HG02943 (cell line): ENCODE measurements around the gene TLN1.

Source experiments
- ATAC-seq: cut with Tn5 transposase; IDR thresholded peaks from one replicate; pipeline ENCODE4 v1.9.1; 2021; ENCODE audit warnings: mild to moderate bottlenecking, low read depth, moderate library complexity; ENCODE audit not compliant: unreplicated experiment

Gene TLN1

GRCh38 chr9:35687306-35687705 is 44.7 kb downstream of the TLN1 start:
- ATAC-seq: no peak

GRCh38 chr9:35686222-35687203 is 45.5 kb downstream of the TLN1 start:
- no peak for ATAC-seq

- ATAC-seq: no peak
Measured at GRCh38 chr9:35685506-35685905, 46.5 kb downstream of the TLN1 start.

- no peak for ATAC-seq
Measured at GRCh38 chr9:35684921-35685320, 47.1 kb downstream of the TLN1 start.

GRCh38 chr9:35683323-35683722 is 48.7 kb downstream of the TLN1 start:
- no peak for ATAC-seq

GRCh38 chr9:35682520-35683315 is 49.3 kb downstream of the TLN1 start:
- no peak for ATAC-seq

- no peak for ATAC-seq
Measured at GRCh38 chr9:35682051-35682450, 49.9 kb downstream of the TLN1 start.

GRCh38 chr9:35681341-35682002 is 50.5 kb downstream of the TLN1 start:
- ATAC-seq: no peak

GRCh38 chr9:35680331-35681105 is 51.5 kb downstream of the TLN1 start:
- no peak for ATAC-seq

GRCh38 chr9:35679766-35680330 is 52.1 kb downstream of the TLN1 start:
- no peak for ATAC-seq

- no peak for ATAC-seq
Measured at GRCh38 chr9:35679091-35679490, 52.9 kb downstream of the TLN1 start.

- ATAC-seq: no peak
Measured at GRCh38 chr9:35675732-35676392, 56.1 kb downstream of the TLN1 start.

- ATAC-seq: no peak
Measured at GRCh38 chr9:35675204-35675603, 56.8 kb downstream of the TLN1 start.

GRCh38 chr9:35674025-35674361 is 58.0 kb downstream of the TLN1 start:
- ATAC-seq: no peak

GRCh38 chr9:35673132-35674024 is 58.6 kb downstream of the TLN1 start, which contains the start of gene CA9:
Gene CA9, plus strand, starts transcription at chr9:35673928. Its CDS starts 32 bp downstream, at chr9:35673960.
- ATAC-seq: no peak

- ATAC-seq: no peak
Measured at GRCh38 chr9:35669331-35670145, 62.5 kb downstream of the TLN1 start.

- ATAC-seq: no peak
Measured at GRCh38 chr9:35667939-35668338, 64.1 kb downstream of the TLN1 start.
